ENCODE data around the gene SKAP1. TPM values are rescaled to one million over a fixed set of nuclear protein-coding genes. Genes with fewer than 3 reads are reported as not detected.

Gene SKAP1
- total RNA-seq, 1 donor from 2014 or later: not detected

GRCh38 chr17:48382989-48383388, 47.0 kb downstream of the SKAP1 start:
- Histone ChIP-seq H3K4me3 (ENCODE audit: insufficient read depth, low read depth, low read length) (no peak overlapping the region), H4K20me1 (ENCODE audit: insufficient read depth, low read length) (no peaks in the 10 kb centered on the region), H2AFZ (ENCODE audit: low read depth, low read length) (no peak overlapping the region), H3K27ac (ENCODE audit: low read depth, low read length) (no peak overlapping the region), H3K9me3 (ENCODE audit: insufficient read depth, low read depth, low read length) (no peaks in the 10 kb centered on the region), H3K79me2 (ENCODE audit: insufficient read depth, low read length) (no peaks in the 10 kb centered on the region), H3K9ac (ENCODE audit: low read length) (no peak overlapping the region), H3K27me3 (ENCODE audit: insufficient read depth, low read length) (peaks cover 45% of the 10 kb centered on the region), H3K4me2 (ENCODE audit: low read length) (no peak overlapping the region), H3K36me3 (ENCODE audit: insufficient read depth, low read length) (no peaks in the 10 kb centered on the region), H3K4me1 (ENCODE audit: insufficient read depth, low read length) (no peaks in the 10 kb centered on the region)
- DNase-seq (ENCODE audit: low read depth): no peak
- Mint-ChIP-seq H3K9me3 (ENCODE audit: unreplicated experiment) (peaks cover 10% of the 10 kb centered on the region), H3K27me3 (ENCODE audit: low read depth, unreplicated experiment) (peaks cover 39% of the 10 kb centered on the region), H3K36me3 (ENCODE audit: low read depth, unreplicated experiment) (no peaks in the 10 kb centered on the region), H3K4me3 (ENCODE audit: unreplicated experiment) (no peak overlapping the region), H3K4me1 (ENCODE audit: low read depth, unreplicated experiment) (no peaks in the 10 kb centered on the region), H3K27ac (ENCODE audit: unreplicated experiment) (no peak overlapping the region)
- TF ChIP-seq EZH2 (IDR thresholded peaks at IDR 0.05; ENCODE audit: insufficient read depth, low read length) (no peak), CTCF (IDR thresholded peaks at IDR 0.05; ENCODE audit: insufficient read depth, low read depth, low read length) (no peak)
- FAIRE-seq: no peak

GRCh38 chr17:48378708-48379392, 51.2 kb downstream of the SKAP1 start:
- Histone ChIP-seq H2AFZ (ENCODE audit: low read depth, low read length) (no peak overlapping the region), H3K4me3 (ENCODE audit: insufficient read depth, low read depth, low read length) (no peak overlapping the region), H3K4me1 (ENCODE audit: insufficient read depth, low read length) (no peaks in the 10 kb centered on the region), H3K9me3 (ENCODE audit: insufficient read depth, low read depth, low read length) (no peaks in the 10 kb centered on the region), H3K79me2 (ENCODE audit: insufficient read depth, low read length) (no peaks in the 10 kb centered on the region), H4K20me1 (ENCODE audit: insufficient read depth, low read length) (no peaks in the 10 kb centered on the region), H3K27ac (ENCODE audit: low read depth, low read length) (no peak overlapping the region), H3K36me3 (ENCODE audit: insufficient read depth, low read length) (no peaks in the 10 kb centered on the region), H3K27me3 (ENCODE audit: insufficient read depth, low read length) (peaks cover 23% of the 10 kb centered on the region), H3K9ac (ENCODE audit: low read length) (no peak overlapping the region), H3K4me2 (ENCODE audit: low read length) (no peak overlapping the region)
- no peak overlapping the region for H3K4me3 Mint-ChIP-seq (ENCODE audit: unreplicated experiment)
- DNase-seq (ENCODE audit: low read depth) (no peak), FAIRE-seq (no peak)
- no peak overlapping the region for H3K27ac Mint-ChIP-seq (ENCODE audit: unreplicated experiment)
- peaks cover 10% of the 10 kb centered on the region for H3K27me3 Mint-ChIP-seq (ENCODE audit: low read depth, unreplicated experiment)
- no peaks in the 10 kb centered on the region for H3K36me3 Mint-ChIP-seq (ENCODE audit: low read depth, unreplicated experiment)
- TF ChIP-seq CTCF (IDR thresholded peaks at IDR 0.05; ENCODE audit: insufficient read depth, low read depth, low read length) (no peak), EZH2 (IDR thresholded peaks at IDR 0.05; ENCODE audit: insufficient read depth, low read length) (no peak)
- H3K9me3 Mint-ChIP-seq (ENCODE audit: unreplicated experiment): peaks cover 4% of the 10 kb centered on the region
- no peaks in the 10 kb centered on the region for H3K4me1 Mint-ChIP-seq (ENCODE audit: low read depth, unreplicated experiment)

- H3K36me3 Mint-ChIP-seq (ENCODE audit: low read depth, unreplicated experiment): no peaks in the 10 kb centered on the region
- Histone ChIP-seq H3K27me3 (ENCODE audit: insufficient read depth, low read length) (peaks cover 23% of the 10 kb centered on the region), H3K4me1 (ENCODE audit: insufficient read depth, low read length) (no peaks in the 10 kb centered on the region), H3K4me3 (ENCODE audit: insufficient read depth, low read depth, low read length) (no peak overlapping the region), H3K9ac (ENCODE audit: low read length) (no peak overlapping the region), H3K36me3 (ENCODE audit: insufficient read depth, low read length) (no peaks in the 10 kb centered on the region), H3K79me2 (ENCODE audit: insufficient read depth, low read length) (no peaks in the 10 kb centered on the region), H2AFZ (ENCODE audit: low read depth, low read length) (no peak overlapping the region), H4K20me1 (ENCODE audit: insufficient read depth, low read length) (no peaks in the 10 kb centered on the region), H3K4me2 (ENCODE audit: low read length) (no peak overlapping the region), H3K9me3 (ENCODE audit: insufficient read depth, low read depth, low read length) (no peaks in the 10 kb centered on the region), H3K27ac (ENCODE audit: low read depth, low read length) (no peak overlapping the region)
- peaks cover 13% of the 10 kb centered on the region for H3K27me3 Mint-ChIP-seq (ENCODE audit: low read depth, unreplicated experiment)
- DNase-seq (ENCODE audit: low read depth) (no peak), FAIRE-seq (no peak)
- no peak overlapping the region for H3K4me3 Mint-ChIP-seq (ENCODE audit: unreplicated experiment)
- peaks cover 4% of the 10 kb centered on the region for H3K9me3 Mint-ChIP-seq (ENCODE audit: unreplicated experiment)
- no peaks in the 10 kb centered on the region for H3K4me1 Mint-ChIP-seq (ENCODE audit: low read depth, unreplicated experiment)
- no peak overlapping the region for H3K27ac Mint-ChIP-seq (ENCODE audit: unreplicated experiment)
- TF ChIP-seq EZH2 (IDR thresholded peaks at IDR 0.05; ENCODE audit: insufficient read depth, low read length) (no peak), CTCF (IDR thresholded peaks at IDR 0.05; ENCODE audit: insufficient read depth, low read depth, low read length) (no peak)
Observed at GRCh38 chr17:48378238-48378637, 51.8 kb downstream of the SKAP1 start.
